GM19372 (cell line): Measurements from ENCODE around the gene TLX3.
"Not testable (repeated sequence)": the region's sequence is repeated elsewhere in the genome, so short reads cannot be mapped to it uniquely, and the experiment has no call there.

Source experiments
- ATAC-seq: cut with Tn5 transposase; IDR thresholded peaks from one replicate; pipeline ENCODE4 v1.9.1; 2021; ENCODE audit warnings: mild to moderate bottlenecking, low read depth, moderate library complexity; ENCODE audit not compliant: unreplicated experiment

The TLX3 gene

GRCh38 chr5:171322527-171322926 is 13.5 kb downstream of the TLX3 start:
- no peak for ATAC-seq

GRCh38 chr5:171323007-171323406 is 14.0 kb downstream of the TLX3 start:
- ATAC-seq: no peak

- no peak for ATAC-seq
Observed at GRCh38 chr5:171323806-171324632, 15.0 kb downstream of the TLX3 start.

GRCh38 chr5:171330021-171330420 is 21.0 kb downstream of the TLX3 start:
- ATAC-seq: no peak

GRCh38 chr5:171335616-171336015 is 26.6 kb downstream of the TLX3 start:
- no peak for ATAC-seq

GRCh38 chr5:171336521-171337209 is 27.6 kb downstream of the TLX3 start:
- no peak for ATAC-seq

GRCh38 chr5:171337210-171337569 is 28.1 kb downstream of the TLX3 start:
- no peak for ATAC-seq

- no peak for ATAC-seq
Observed at GRCh38 chr5:171340042-171340441, 31.0 kb downstream of the TLX3 start.

GRCh38 chr5:171340491-171340890 is 31.4 kb downstream of the TLX3 start:
- no peak for ATAC-seq

GRCh38 chr5:171342362-171343111 is 33.5 kb downstream of the TLX3 start:
- peak; percentile 77 for ATAC-seq

GRCh38 chr5:171344936-171345608 is 36.0 kb downstream of the TLX3 start:
- no peak for ATAC-seq

- no peak for ATAC-seq
Observed at GRCh38 chr5:171351536-171352073, 42.6 kb downstream of the TLX3 start.

- ATAC-seq: peak; percentile 96
Observed at GRCh38 chr5:171355302-171355724, 46.3 kb downstream of the TLX3 start.

GRCh38 chr5:171357843-171358242 is 48.8 kb downstream of the TLX3 start:
- no peak for ATAC-seq

- ATAC-seq: not testable (repeated sequence)
Observed at GRCh38 chr5:171361151-171361550, 52.1 kb downstream of the TLX3 start.
